NCI-H2227 (cell line): ENCODE results near the gene PKP2.
"Not testable (repeated sequence)": the region's sequence is repeated elsewhere in the genome, so short reads cannot be mapped to it uniquely, and the experiment has no call there.

Source experiments
- DNase-seq: peaks from one replicate; lab custom pipeline; 2025; ENCODE audit not compliant: unreplicated experiment; lab: John Stamatoyannopoulos, UW

PKP2 gene

DNA sequence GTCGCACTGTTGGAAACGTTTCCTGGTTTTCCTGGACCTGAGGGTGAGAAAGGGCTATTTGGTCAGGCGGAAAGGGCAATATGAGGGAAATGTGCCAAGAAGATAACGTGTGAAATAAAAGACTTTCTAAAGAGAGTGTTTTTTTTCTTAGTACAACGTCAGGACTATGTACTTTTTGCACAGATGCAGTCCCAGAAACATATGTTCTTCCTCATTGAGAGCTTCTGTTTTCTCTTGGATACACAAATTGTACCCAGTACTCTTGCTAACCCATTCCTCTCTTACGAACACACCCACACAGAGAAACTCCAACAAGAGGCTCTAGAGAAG is 669 bp upstream of the PKP2 start:
- no peak for DNase-seq

DNA sequence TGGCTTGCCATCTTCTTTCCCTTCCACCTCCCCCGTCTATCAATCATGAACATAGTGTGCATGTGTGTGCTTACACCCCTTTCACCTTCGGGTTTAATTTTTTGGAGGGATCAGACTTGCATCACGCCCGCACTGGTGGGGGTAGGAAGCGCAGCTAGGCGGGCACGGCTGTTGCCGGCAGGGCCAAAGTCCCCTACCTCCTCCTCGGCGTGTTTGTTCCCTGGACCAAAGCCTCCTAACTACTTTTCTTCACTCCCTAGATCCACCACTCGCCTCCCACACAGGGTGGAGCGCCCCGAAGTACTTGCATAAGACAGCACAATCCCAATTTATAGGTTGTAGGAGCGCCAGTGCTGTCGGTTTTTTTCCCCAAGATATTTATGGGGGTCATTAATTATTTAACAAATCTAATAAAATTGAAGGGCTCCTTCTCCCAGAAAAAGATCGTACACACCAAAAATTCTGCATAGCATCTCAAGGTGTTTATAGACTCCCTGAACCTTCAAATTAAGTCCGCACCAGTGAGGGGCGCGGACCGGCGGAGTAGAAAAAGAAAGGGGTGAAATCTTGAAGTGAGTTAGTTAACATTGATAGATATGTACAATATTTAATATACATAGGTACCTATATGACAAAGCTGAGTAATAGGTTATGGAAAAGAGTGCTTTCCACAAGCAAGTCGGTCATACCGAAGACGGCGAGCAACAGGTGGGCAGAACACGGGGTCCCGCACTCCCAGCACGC is 717 bp downstream of the PKP2 start:
- no peak for DNase-seq

DNA sequence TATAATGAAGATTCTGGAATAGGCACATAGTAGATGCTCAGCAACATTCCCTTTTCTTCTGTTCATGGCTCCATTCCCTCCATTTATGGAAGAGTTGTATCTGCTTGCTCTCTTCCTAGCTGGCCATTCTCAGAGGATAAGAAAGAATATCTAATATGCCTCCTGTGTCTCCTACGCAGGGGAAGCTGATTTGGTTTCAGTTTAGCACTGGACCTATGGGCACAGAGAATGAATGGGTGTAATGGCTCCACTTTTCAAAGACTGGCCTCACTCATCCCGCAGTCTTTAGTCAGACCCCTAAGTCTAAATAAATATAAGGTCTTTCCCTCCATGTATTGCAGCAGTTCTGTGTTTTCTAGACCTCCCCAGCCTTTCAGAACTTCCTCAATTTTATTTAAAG is 2.0 kb downstream of the PKP2 start:
- no peak for DNase-seq

DNA sequence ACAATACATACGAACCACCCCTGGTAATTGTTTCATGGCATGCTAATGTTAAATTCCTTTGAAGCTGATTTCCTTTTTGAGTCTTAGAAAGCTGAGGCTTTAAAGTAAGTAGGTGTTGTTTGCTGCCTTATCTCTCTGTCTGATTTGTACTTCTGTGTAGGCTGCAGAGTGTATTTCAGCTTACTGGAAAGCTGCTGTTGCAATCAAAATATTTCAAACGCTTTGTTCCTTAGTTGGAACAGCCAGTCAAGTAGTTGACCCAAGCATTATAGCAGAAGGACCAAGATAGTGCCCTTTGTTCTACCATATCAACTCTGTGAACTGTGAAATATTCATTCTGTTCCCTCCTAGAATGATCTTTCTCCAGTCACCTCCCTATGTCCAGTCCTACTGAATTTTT is 3.1 kb downstream of the PKP2 start:
- DNase-seq: no peak

- DNase-seq: no peak
These were observed 3.5 kb downstream of the PKP2 start for GRCh38 chr12:32893043-32893442.

DNA sequence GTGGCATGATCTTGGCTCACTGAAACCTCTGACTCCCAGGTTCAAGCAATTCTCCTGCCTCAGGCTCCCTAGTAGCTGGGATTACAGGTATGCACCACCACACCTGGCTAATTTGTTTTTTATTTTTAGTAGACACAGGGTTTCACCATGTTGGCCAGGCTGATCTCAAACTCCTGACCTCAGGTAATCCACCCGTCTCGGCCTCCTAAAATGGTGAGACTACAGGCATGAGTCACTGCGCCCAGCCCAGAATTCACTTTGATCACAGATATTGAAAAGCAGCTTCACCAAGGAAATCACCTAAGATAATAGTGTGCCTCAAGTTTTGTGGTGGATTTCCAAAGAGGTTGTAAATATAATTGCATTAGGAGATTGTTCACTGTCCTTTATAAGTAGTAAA is 4.2 kb downstream of the PKP2 start:
- DNase-seq: not testable (repeated sequence)

DNA sequence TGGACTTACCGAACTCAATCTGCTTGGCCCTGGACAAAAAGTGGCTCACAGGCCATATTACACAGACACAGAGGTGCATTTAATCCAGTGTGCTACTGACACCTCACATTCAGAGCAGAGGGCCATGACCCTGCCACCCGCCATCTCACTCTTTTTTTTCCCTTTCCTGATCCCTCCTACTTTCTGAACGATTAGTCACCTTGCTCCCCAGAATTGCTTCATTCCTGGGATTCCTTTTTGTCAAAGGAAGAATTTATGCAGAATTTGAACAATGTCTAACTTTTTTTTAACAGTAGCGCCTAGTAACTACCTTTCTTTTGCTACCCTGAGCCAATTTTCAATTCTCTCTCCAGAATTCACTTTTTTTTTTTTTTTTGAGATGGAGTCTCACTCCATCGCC is 4.6 kb downstream of the PKP2 start:
- DNase-seq: no peak

DNA sequence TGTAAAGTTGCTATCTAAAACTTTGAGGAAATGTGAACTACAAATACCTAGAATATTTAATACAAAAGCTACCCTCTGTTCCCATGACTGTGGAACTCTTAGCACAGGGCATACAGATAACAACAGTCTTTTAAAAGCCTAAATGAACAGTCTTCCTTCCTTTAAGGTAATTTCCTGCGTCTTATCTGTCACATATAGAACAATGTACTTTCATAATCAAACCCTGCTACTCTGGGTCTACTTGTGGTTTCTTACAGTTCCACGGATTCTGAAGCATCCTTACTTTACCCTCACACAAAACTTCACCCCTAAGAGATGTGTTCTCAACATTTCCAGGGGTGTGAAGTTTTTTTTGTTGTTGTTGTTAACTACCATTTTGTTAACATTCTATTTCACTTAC is 5.1 kb downstream of the PKP2 start:
- DNase-seq: no peak

DNA sequence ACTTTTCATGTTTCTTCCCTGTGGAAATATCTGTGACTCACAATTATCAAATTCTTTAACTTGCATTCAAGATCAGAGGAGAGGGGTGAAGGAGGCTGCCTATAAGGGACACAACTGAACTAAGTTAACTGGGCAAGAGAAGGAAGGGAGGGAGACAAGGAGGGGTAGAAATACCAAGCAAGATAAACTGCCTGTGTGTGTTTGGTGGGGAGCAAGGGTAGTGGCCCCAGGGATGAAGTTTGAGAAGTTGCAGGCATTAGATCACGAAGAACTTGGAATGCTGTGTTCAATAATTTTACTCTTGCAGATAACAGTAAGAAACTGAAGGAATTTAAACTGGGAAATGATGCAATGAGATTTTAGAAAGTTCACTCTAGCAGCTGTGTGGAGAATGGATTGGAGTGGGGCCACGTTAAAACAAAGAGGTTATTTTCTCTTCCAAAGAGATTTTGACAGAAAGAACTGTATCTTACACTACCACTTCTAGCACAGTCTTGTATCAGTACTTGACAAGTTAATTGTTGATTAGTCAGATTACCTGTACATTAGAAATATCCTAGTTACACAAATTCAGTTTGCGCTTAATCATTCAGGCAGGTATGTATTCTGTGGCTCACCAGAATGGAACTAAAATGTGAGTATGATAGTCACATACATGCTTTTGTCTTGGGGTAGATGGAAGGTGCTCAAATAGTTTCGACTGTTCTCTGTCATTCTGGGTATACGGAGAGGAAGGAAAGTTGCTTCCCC is 7.4 kb downstream of the PKP2 start:
- DNase-seq: no peak

- no peak for DNase-seq
These were observed 9.5 kb downstream of the PKP2 start for GRCh38 chr12:32887058-32887457.

DNA sequence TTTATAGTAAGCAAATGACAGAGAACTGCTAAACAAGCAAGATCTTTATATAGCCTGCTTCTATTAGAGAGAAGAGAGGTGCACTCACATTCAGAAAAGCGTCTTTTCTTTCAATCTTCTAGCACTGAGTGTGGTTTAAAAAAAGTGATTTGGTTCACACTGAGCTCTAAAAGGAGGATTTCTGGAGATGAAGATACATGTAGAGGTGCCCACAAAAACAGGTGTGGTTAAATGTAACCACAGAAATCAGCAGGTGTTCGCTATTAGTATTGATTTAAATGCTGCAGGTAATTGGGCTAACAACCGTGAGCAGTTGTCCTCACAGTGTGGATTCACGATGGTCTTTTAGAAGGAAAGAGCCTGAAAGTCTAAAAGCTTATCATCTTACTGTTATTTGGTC is 10.7 kb downstream of the PKP2 start:
- no peak for DNase-seq

DNA sequence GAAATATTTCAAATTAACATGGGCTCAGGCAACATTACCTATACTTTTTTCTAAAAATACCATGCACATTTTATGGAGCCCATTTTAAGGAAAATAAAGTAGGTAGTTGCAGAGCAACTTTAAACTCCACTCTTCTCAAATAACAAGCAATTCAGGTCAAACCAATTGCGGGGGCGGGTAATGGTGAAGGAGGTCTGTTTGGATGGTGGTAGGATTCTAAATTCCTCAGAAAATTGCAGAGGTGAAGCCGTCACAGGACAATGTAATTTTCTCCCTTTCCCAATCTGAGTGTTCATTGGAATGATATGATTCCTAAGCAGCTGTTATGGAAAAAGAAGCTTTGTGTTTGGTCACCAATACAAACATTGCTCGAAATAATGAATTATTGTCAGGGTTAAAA is 11.6 kb downstream of the PKP2 start:
- DNase-seq: no peak

GRCh38 chr12:32881702-32882101 is 14.9 kb downstream of the PKP2 start:
- no peak for DNase-seq

DNA sequence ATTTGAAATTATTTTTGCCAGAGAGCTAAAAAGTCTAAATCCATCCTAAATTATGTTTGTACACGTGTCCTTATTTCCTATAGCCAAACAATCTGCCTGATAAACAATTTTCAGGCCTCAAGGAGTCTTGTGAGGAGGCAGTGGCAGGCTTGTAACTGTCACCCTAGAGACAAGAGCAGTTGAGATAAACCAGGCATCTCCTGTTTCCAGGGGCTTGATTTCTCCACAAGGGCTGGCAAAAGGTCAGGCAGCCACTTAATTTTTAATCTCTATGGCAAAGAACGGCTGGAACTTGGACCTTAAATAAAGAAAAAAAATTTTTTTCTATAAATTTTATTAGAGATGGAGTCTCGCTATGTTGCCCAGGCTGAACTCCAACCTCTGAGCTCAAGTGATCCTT is 15.5 kb downstream of the PKP2 start:
- no peak for DNase-seq

DNA sequence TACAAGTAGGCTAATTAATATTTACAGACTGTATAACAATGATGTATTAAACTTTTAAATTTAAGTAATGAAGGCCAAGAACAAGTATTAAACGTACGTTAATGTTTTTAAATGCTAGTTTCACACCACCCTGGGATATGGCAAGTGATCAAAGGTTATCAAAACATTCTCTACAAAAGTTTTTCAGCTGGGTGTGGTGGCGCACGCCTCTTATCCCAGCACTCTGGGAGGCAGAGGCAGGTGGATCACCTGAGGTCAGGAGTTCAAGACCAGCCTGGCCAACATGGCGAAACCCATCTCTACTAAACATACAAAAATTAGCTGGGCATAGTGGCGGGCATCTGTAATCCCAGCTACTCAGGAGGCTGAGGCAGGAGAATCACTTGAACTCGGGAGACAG is 17.5 kb downstream of the PKP2 start:
- not testable (repeated sequence) for DNase-seq

DNA sequence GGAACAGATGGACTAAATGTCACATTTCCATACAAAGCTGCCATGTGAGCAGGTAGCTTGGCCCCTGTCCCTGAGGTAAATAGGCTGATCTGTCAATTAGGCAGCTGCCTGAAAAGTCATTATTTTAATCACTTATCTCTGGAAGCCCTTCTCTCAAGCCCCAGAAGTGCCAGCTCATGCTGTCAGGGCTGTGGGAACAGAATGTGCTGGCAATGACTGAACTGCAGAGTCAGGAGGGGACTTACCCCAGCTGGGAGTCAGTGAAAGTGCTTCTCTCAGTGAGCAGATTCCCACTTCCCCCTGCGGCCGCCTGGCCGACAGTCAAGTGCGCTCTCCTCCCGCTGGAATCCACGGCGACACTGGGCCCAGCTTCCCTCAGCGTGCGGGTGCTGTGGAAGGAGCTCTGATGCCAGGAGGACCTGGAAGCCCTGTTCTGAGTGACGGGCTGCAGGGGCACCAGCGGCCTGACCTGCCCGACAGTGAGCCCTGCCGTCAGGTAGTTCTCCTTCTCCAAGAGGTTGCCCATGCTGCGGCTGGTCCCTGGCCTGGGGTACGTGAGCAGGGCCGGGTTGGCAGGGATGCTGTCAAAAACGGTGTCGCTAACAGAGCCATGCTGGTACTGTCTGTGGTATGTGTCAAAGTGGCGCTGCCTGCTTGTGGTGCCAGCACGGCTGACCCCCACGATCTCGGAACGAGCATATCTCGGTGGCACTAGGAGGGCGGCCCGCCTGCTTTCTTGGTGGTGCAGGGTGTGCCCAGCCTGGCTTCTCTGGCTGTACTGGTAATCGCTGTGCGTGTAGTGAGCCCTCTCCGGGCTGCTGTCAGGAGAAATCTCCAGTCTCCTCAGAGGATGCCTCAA is 18.7 kb downstream of the PKP2 start:
- DNase-seq: no peak

- no peak for DNase-seq
These were observed 20.6 kb downstream of the PKP2 start for GRCh38 chr12:32876004-32876403.

DNA sequence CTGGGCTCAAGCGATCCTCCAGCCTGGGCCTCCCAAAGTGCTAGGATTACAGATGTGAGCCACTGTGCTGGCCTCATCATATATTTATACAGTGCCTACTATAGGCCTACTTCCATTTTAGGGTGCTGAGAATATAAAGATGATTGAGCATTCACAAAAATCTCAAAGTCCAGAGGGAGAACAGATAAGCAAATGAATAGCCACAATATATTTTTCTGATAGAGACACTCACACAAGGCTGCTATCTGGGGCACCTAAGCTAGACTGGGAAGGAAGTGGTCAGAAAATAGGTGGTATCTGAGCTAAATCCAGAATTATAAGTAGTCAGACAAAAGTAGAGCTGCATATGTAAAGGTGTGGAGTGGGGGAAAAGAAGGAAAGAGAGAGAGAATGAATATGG is 21.6 kb downstream of the PKP2 start:
- no peak for DNase-seq

- DNase-seq: no peak
These were observed 22.5 kb downstream of the PKP2 start for GRCh38 chr12:32874078-32874477.

DNA sequence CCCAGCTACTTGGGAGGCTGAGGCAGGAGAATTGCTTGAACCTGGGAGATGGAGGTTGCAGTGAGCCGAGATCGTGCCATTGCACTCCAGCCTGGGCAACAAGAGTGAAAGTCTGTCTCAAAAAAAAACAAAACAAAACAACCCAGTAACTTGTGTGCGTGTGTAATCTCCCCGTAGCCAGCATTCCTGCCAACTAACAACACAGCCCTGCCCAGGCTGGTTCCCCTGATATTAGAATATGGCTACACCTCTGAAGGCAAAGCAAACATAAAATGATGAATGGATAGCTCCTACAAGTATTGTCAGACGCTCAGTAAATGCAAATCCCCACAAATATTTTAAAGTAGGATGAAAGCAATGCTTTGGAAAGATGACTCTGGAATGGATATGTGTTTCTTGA is 24.2 kb downstream of the PKP2 start:
- DNase-seq: not testable (repeated sequence)

- no peak for DNase-seq
These were observed 25.9 kb downstream of the PKP2 start for GRCh38 chr12:32870716-32871115.

DNA sequence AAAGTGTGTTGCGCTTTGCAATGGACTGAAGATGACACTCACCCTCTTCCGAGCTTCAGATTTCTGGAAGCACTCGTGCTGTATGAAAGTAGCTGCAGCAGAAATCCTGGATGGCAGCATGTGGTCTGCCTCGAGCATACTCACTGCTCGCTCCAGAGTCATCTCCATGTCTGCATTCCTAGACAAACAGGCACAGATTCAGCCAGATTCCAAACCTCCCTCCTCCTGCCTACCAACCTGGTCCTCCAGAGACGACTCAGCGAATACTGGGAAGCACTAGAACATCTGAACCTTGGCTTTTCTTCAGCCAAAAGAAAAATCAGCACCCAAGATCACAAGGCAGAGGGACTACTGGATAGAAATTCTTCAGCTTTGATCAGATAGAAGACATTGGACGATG is 27.7 kb downstream of the PKP2 start:
- no peak for DNase-seq
